ENCODE measurements around the gene SORCS3. TPM values are rescaled to one million over a fixed set of nuclear protein-coding genes. Genes with fewer than 3 reads are reported as not detected.

SORCS3 gene
- total RNA-seq, 1 experiment from 2014 or later: not detected

DNA sequence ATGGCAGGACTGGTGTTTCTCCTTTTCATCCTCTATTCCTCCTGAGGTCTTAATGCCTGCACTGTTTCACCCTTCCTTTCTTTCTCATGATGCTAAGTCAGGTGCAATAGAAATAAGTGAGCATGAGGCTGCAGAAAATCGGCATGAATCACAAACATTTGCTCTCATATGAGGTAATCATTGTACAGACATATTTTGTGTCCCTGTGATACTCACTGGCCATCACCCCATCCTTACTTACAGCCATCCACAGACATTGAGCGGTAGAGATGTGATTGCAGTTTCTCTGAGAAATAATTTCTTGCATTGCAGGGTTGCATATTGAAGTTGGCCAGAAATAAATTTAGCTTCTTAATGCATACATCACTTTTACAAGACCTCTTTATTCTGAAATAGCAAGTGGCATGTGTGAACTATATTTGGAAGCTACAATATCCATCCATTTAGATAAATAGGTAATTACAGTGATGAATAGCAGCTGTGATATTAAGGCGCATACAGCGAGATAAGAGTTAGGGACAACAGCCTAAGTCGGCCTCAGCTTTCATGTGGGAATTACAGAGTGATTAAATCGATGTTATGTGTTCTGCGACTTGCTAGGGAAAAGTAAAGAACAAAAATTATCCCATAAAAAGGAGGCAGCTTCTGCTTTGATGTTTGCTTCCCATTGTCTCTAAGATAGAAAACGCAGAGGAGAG is 612.6 kb downstream of the SORCS3 start:
- no peaks in the 10 kb centered on the region for H3K4me1 ChIP-seq (ENCODE audit: low read length)
- H3K9ac ChIP-seq (ENCODE audit: low read length): no peak overlapping the region
- H2AFZ ChIP-seq (ENCODE audit: low read length): no peak overlapping the region
- H3K27ac ChIP-seq (ENCODE audit: low read length): no peak overlapping the region
- DNase-seq: no peak
- H3K9me2 ChIP-seq (replicated peaks; ENCODE audit: insufficient read depth, low read length): no peaks in the 10 kb centered on the region
- no peaks in the 10 kb centered on the region for H3K27me3 ChIP-seq (ENCODE audit: low read length)
- no peak overlapping the region for H3K4me2 ChIP-seq (ENCODE audit: low read depth, low read length, poor library complexity, severe bottlenecking)
- H3K4me3 ChIP-seq (ENCODE audit: low read length): no peak overlapping the region
- H3K36me3 ChIP-seq (ENCODE audit: insufficient read depth, low read length): no peaks in the 10 kb centered on the region
- H3K9me3 ChIP-seq (ENCODE audit: low read length): no peaks in the 10 kb centered on the region; the same call in 1 of the 2 replicates
- no peaks in the 10 kb centered on the region for H3K79me2 ChIP-seq (ENCODE audit: low read length)
- no peaks in the 10 kb centered on the region for H4K20me1 ChIP-seq (ENCODE audit: insufficient read depth, low read depth, low read length)

DNA sequence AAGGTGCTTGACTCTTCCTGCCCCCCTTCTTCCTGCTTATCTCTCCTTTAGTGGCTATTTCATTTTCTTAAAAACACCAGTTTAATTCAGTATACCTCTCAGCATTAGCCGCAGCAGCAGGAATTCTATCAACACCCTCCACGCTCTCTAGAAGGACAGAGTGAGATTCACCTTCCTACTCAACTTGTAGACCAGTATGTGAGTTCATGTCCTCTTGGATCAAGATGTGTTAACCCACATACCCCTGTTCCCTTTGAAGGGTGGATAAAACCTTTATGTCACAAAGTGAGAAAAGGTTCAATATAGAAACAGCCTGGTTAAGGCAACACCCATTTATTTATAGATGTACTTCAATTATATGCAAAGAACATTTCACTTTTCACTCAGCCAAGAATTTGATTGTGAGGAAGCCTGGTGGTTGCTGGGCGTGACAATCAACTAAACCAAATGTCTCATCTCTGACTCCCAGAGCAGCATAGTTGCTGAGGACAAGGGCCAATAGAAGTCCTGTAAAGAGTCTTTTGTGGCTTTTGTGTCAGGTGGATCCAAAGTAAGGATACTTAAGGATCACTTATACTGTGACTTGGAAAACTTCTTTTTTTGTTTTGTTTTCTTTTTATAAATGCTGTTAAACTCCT is 617.1 kb downstream of the SORCS3 start:
- Histone ChIP-seq H3K36me3 (ENCODE audit: insufficient read depth, low read length) (no peaks in the 10 kb centered on the region), H2AFZ (ENCODE audit: low read length) (no peak overlapping the region), H3K27me3 (ENCODE audit: low read length) (no peaks in the 10 kb centered on the region), H3K9ac (ENCODE audit: low read length) (no peak overlapping the region), H4K20me1 (ENCODE audit: insufficient read depth, low read depth, low read length) (no peaks in the 10 kb centered on the region), H3K9me2 (replicated peaks; ENCODE audit: insufficient read depth, low read length) (no peaks in the 10 kb centered on the region), H3K4me3 (ENCODE audit: low read length) (no peak overlapping the region), H3K79me2 (ENCODE audit: low read length) (no peaks in the 10 kb centered on the region), H3K9me3 (ENCODE audit: low read length) (no peaks in the 10 kb centered on the region; the same call in 1 of the 2 replicates), H3K27ac (ENCODE audit: low read length) (no peak overlapping the region), H3K4me2 (ENCODE audit: low read depth, low read length, poor library complexity, severe bottlenecking) (no peak overlapping the region), H3K4me1 (ENCODE audit: low read length) (no peaks in the 10 kb centered on the region)
- DNase-seq: no peak

- Histone ChIP-seq H3K79me2 (ENCODE audit: low read length) (no peaks in the 10 kb centered on the region), H3K4me3 (ENCODE audit: low read length) (no peak overlapping the region), H3K36me3 (ENCODE audit: insufficient read depth, low read length) (no peaks in the 10 kb centered on the region), H3K9ac (ENCODE audit: low read length) (no peak overlapping the region), H3K9me2 (replicated peaks; ENCODE audit: insufficient read depth, low read length) (no peaks in the 10 kb centered on the region), H3K27me3 (ENCODE audit: low read length) (no peaks in the 10 kb centered on the region), H2AFZ (ENCODE audit: low read length) (no peak overlapping the region), H3K4me2 (ENCODE audit: low read depth, low read length, poor library complexity, severe bottlenecking) (no peak overlapping the region), H3K9me3 (ENCODE audit: low read length) (no peaks in the 10 kb centered on the region; the same call in 1 of the 2 replicates), H3K4me1 (ENCODE audit: low read length) (no peaks in the 10 kb centered on the region), H4K20me1 (ENCODE audit: insufficient read depth, low read depth, low read length) (no peaks in the 10 kb centered on the region), H3K27ac (ENCODE audit: low read length) (no peak overlapping the region)
- no peak for DNase-seq
These were observed 617.6 kb downstream of the SORCS3 start for GRCh38 chr10:105258674-105259065.

DNA sequence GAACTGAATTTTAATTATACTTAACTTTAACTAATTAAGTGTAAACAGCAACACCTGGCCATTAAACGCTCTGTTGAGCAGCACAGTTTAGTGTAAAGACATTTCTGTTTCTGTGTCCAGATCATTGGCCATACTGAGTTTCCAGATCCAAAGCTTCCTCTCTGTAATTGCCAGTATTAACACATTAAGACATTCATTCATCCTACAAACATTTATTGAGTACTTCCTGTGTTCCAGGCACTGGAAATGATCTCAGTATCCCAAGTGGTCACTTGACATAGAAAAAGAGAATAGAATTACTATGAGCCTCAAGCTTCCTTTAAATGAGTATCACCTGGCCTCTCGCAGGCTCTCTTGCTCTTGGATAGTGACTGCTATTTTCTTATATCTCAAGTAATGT is 618.1 kb downstream of the SORCS3 start:
- H3K4me3 ChIP-seq (ENCODE audit: low read length): no peak overlapping the region
- H3K36me3 ChIP-seq (ENCODE audit: insufficient read depth, low read length): no peaks in the 10 kb centered on the region
- H3K9me2 ChIP-seq (replicated peaks; ENCODE audit: insufficient read depth, low read length): no peaks in the 10 kb centered on the region
- no peaks in the 10 kb centered on the region for H3K79me2 ChIP-seq (ENCODE audit: low read length)
- H4K20me1 ChIP-seq (ENCODE audit: insufficient read depth, low read depth, low read length): no peaks in the 10 kb centered on the region
- no peaks in the 10 kb centered on the region for H3K4me1 ChIP-seq (ENCODE audit: low read length)
- no peak overlapping the region for H3K4me2 ChIP-seq (ENCODE audit: low read depth, low read length, poor library complexity, severe bottlenecking)
- H3K9me3 ChIP-seq (ENCODE audit: low read length): no peaks in the 10 kb centered on the region
- no peak overlapping the region for H2AFZ ChIP-seq (ENCODE audit: low read length)
- no peak for DNase-seq
- no peak overlapping the region for H3K27ac ChIP-seq (ENCODE audit: low read length)
- no peak overlapping the region for H3K9ac ChIP-seq (ENCODE audit: low read length)
- no peaks in the 10 kb centered on the region for H3K27me3 ChIP-seq (ENCODE audit: low read length)

DNA sequence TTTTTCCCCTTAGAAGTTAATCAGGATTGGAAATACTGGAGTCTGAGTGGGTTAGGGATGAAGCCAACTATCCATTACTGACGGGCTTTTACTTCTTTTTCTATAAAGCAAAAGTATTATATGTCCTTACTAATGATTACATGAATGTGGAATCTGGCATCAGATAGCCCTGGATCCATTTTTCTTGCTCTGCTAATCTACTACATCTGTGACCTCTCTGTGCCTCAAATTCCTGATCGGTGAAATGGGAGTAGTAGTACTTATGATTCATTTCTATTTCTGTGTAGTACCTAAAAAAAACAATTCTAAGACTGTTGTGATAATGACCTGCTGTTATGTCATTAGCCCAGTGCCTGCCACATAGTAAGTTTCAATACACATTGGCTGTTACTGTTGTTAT is 621.6 kb downstream of the SORCS3 start:
- Histone ChIP-seq H3K4me2 (ENCODE audit: low read depth, low read length, poor library complexity, severe bottlenecking) (no peak overlapping the region), H3K9me2 (replicated peaks; ENCODE audit: insufficient read depth, low read length) (no peaks in the 10 kb centered on the region), H3K9me3 (ENCODE audit: low read length) (no peaks in the 10 kb centered on the region), H4K20me1 (ENCODE audit: insufficient read depth, low read depth, low read length) (no peaks in the 10 kb centered on the region), H3K36me3 (ENCODE audit: insufficient read depth, low read length) (no peaks in the 10 kb centered on the region), H2AFZ (ENCODE audit: low read length) (no peak overlapping the region), H3K79me2 (ENCODE audit: low read length) (no peaks in the 10 kb centered on the region), H3K27ac (ENCODE audit: low read length) (no peak overlapping the region), H3K4me1 (ENCODE audit: low read length) (no peaks in the 10 kb centered on the region), H3K9ac (ENCODE audit: low read length) (no peak overlapping the region), H3K27me3 (ENCODE audit: low read length) (no peaks in the 10 kb centered on the region), H3K4me3 (ENCODE audit: low read length) (no peak overlapping the region)
- no peak for DNase-seq

DNA sequence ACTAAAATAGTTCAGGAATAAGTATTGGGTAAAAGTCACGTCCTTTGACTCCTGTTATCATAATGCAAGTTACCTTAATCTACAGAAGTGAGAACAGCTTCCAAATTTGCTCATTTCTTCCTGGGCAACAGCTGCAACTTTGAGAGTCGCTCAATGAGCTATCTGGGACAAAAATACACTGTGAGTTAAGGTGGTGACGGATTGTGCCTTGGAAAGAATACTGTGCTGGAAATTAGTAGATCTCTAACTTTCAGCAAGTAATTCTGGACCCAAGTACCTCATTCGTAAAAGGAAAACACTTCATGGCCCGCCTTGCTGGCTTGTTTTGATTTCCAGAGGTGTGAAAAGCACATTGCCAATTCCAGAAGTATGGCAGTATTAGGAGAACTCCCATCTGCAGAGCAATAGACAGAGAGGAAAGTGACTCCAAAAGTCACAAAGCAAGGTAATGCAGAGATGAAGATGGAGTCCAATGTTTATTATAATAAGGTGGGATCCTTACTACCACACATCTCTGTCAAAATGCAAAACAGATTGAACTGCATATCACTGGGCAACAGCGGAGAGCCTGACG is 626.0 kb downstream of the SORCS3 start:
- no peak for DNase-seq
- H3K27me3 ChIP-seq (ENCODE audit: low read length): no peaks in the 10 kb centered on the region
- no peak overlapping the region for H3K4me3 ChIP-seq (ENCODE audit: low read length)
- H3K4me1 ChIP-seq (ENCODE audit: low read length): no peaks in the 10 kb centered on the region
- H3K9me2 ChIP-seq (replicated peaks; ENCODE audit: insufficient read depth, low read length): no peaks in the 10 kb centered on the region
- H3K27ac ChIP-seq (ENCODE audit: low read length): no peak overlapping the region
- no peaks in the 10 kb centered on the region for H4K20me1 ChIP-seq (ENCODE audit: insufficient read depth, low read depth, low read length)
- H3K79me2 ChIP-seq (ENCODE audit: low read length): no peaks in the 10 kb centered on the region
- no peak overlapping the region for H2AFZ ChIP-seq (ENCODE audit: low read length)
- no peak overlapping the region for H3K9ac ChIP-seq (ENCODE audit: low read length)
- H3K4me2 ChIP-seq (ENCODE audit: low read depth, low read length, poor library complexity, severe bottlenecking): no peak overlapping the region
- no peaks in the 10 kb centered on the region for H3K36me3 ChIP-seq (ENCODE audit: insufficient read depth, low read length)
- H3K9me3 ChIP-seq (ENCODE audit: low read length): no peaks in the 10 kb centered on the region

DNA sequence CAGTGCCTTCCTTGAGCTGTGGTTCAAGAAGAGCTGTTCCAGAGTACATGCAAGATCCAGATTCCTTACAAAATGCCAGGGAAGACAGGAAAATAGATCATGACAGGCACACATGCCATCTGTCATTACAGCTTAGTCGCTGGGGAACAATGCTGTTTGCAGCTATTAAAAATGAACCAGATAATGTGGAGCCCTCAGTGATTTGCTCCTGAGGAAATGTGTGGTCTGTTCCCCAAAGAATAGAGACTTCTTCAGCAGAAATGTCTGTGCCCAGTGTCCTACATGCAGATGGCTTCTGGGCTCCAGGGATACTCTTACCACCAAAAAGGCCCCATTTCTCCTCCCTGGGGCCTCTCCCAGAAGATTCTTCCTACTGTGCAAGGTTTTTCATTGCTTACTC is 627.9 kb downstream of the SORCS3 start:
- H2AFZ ChIP-seq (ENCODE audit: low read length): no peak overlapping the region
- no peak overlapping the region for H3K4me3 ChIP-seq (ENCODE audit: low read length)
- H3K4me2 ChIP-seq (ENCODE audit: low read depth, low read length, poor library complexity, severe bottlenecking): no peak overlapping the region
- no peaks in the 10 kb centered on the region for H3K4me1 ChIP-seq (ENCODE audit: low read length)
- H3K27me3 ChIP-seq (ENCODE audit: low read length): no peaks in the 10 kb centered on the region
- no peaks in the 10 kb centered on the region for H3K79me2 ChIP-seq (ENCODE audit: low read length)
- no peaks in the 10 kb centered on the region for H3K9me3 ChIP-seq (ENCODE audit: low read length)
- H3K36me3 ChIP-seq (ENCODE audit: insufficient read depth, low read length): no peaks in the 10 kb centered on the region
- H3K9ac ChIP-seq (ENCODE audit: low read length): no peak overlapping the region
- H3K27ac ChIP-seq (ENCODE audit: low read length): no peak overlapping the region
- no peaks in the 10 kb centered on the region for H3K9me2 ChIP-seq (replicated peaks; ENCODE audit: insufficient read depth, low read length)
- no peak for DNase-seq
- no peaks in the 10 kb centered on the region for H4K20me1 ChIP-seq (ENCODE audit: insufficient read depth, low read depth, low read length)

DNA sequence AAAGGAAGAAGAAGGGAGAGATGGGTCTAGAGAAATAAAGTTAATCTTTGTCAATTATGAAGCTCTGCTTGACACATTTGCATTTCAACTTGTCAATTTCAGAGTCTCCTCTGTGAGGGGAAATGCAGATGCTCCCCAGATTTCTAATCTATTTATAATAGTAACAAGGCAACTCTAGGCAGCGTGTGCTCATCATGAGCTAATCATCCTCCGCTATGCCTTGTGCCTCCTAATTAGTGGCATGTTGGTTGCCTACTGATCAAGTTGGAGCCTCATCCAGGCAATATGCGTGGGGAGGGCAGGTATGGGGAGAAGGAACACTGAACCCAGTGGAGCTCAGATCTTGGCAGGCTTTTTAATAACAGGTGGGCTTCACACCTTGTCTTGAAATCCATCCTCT is 628.6 kb downstream of the SORCS3 start:
- no peak for DNase-seq
- no peaks in the 10 kb centered on the region for H4K20me1 ChIP-seq (ENCODE audit: insufficient read depth, low read depth, low read length)
- H3K9me3 ChIP-seq (ENCODE audit: low read length): no peaks in the 10 kb centered on the region
- no peaks in the 10 kb centered on the region for H3K36me3 ChIP-seq (ENCODE audit: insufficient read depth, low read length)
- no peaks in the 10 kb centered on the region for H3K27me3 ChIP-seq (ENCODE audit: low read length)
- H2AFZ ChIP-seq (ENCODE audit: low read length): no peak overlapping the region
- H3K79me2 ChIP-seq (ENCODE audit: low read length): no peaks in the 10 kb centered on the region
- no peak overlapping the region for H3K9ac ChIP-seq (ENCODE audit: low read length)
- no peaks in the 10 kb centered on the region for H3K4me1 ChIP-seq (ENCODE audit: low read length)
- no peak overlapping the region for H3K4me2 ChIP-seq (ENCODE audit: low read depth, low read length, poor library complexity, severe bottlenecking)
- no peak overlapping the region for H3K27ac ChIP-seq (ENCODE audit: low read length)
- no peak overlapping the region for H3K4me3 ChIP-seq (ENCODE audit: low read length)
- H3K9me2 ChIP-seq (replicated peaks; ENCODE audit: insufficient read depth, low read length): no peaks in the 10 kb centered on the region
